Activated CD8-positive, alpha-beta memory T cell treated with anti-CD3 and anti-CD28 coated beads, Interleukin-2, amount 50 U/mL, for 1 hour (primary cell): ENCODE results near the gene DGLUCY.
"Not testable (repeated sequence)": the region's sequence is repeated elsewhere in the genome, so short reads cannot be mapped to it uniquely, and the experiment has no call there.

ENCODE experiments used
- DNase-seq: peaks from one replicate; pipeline ENCODE4 v3.0.0-alpha.2; 2020; ENCODE audit errors: extremely low read depth

Gene DGLUCY

GRCh38 chr14:91205459-91205858 is 91.6 kb downstream of the DGLUCY start:
- no peak for DNase-seq

DNA sequence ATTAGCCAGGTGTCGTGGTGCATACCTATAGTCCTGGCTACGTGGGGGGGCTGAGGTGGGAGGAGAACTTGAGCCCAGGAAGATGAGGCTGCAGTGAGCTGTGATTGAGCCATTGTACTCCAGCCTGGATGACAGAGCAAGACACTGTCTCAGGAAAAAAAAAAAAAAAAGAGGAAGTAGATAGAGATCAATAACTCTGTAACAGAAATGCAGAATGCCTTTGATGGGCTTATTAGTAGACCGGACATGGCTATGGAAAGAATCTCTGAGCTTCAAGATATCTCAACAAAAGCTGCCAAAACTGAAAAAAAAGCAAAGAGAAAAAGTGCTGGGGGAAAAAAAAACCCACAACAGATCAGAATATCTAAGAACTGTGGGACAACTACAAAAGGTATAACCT is 93.1 kb downstream of the DGLUCY start:
- DNase-seq: no peak

DNA sequence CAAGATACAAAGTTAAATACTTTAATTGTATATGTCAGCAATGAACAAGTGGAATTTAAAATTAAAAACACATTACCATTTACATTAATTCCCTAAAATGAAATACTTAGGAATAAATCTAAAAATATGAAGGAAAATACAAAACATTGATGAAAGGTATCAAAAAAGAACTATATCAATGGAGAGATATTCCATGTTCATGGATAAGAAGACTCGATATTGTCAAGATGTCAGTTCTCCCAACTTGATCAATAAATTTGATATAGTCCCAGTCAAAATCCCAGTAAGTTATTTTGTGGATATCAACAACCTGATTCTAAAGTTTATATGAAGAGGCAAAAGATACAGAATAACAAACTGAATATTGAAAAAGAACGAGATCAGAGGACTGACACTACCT is 97.1 kb downstream of the DGLUCY start:
- DNase-seq: no peak

- no peak for DNase-seq
Measured at GRCh38 chr14:91214306-91214705, 100.4 kb downstream of the DGLUCY start.

- no peak for DNase-seq
Measured at GRCh38 chr14:91215381-91215780, 101.5 kb downstream of the DGLUCY start.

GRCh38 chr14:91216731-91217226 is 102.9 kb downstream of the DGLUCY start:
- DNase-seq: no peak

DNA sequence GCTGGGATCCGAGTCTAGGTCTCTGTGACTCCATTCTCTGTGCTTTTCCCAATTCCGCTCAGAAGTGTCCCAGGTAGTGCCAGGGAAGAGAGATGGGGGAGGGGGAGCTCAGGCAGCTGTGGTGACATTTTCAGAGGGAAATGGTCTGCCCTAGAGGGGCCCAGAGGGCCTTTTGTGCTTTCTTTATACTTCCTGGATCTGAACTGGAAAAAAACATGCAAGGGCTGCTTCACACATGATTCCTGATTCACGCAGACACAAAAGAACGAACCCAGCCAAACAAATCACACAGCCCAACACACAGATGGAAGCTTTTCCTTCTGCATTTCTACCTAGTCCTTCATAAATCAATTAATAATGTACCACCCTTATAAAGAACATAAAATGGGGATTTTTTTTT is 104.1 kb downstream of the DGLUCY start:
- no peak for DNase-seq

DNA sequence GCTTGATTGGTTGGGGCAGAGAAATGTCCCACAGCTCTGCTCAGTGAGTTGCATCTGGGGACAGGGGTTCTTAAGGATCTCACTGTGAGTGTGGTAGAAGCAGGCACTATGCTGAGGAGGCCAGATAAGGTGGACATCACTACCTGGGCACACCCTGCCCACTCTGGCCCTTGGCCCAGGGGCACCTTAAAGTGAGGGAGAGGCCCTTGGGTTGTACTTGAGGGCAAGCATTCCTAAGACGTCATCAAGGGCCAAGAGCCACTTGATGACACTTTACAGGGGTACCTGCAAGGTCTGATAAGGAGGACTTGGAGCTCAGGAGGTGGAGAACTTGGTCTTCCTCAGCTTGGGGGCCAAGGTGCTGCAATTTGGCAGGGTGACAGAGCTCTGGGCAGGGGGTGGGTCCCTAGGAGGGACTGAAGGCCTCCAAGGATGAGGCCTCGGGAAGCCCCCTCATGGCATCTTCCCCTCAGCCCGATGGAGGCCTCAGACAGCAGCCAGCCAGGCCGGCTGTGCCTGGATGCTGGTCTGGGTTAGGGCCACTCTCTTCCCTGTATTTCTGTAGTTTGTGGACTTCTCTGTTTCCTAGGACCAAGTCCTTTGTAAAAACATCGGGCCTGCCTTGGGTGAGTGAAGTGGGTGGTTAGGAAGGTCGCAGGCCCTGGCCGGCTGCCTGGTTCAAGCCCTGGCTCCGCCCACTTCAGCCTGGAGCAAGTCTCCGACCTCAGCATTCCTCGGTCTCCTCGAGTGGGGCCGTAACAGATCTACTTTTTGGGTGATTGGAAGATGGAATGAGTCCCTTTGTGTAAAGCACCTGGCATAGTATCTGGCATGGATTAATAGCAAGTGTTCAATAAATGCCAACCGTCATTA is 105.9 kb downstream of the DGLUCY start:
- no peak for DNase-seq

DNA sequence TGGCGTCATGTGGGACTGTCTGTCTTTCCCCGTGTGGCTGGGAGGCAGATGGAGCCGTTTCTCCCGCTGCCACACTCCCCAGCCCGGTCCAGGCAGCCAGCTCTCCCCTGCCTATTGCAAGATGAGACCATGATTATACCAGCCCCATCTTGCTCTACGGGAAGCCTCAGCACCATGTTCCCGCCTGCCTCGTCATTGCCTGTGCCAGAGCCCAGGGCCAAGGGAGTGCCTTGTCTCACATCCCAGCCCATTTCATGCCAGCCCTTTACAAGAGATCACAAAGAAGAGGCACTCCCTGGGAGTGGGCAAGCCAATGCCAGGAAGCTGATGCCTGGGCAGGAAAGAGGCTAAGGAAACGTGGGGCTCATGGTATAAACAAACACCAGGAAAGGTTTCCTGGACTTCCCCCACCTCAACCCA is 106.7 kb downstream of the DGLUCY start:
- DNase-seq: no peak

DNA sequence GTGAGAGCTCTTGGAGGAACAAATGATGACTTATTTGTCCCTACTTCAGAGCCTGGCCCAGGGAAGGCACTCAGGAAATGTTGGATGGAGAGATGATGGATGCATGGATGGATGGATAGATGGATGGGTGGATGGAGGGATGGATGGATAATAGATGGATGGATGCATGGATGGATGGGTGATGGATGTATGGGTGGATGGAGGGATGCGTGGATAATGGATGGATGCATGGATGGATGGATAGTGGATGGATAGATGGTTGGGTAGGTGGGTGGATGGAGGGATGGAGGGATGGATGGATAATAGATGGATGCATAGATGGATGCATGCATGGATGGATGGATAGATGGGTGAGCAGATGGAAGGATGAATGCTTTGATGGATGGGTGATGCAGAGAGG is 107.4 kb downstream of the DGLUCY start:
- no peak for DNase-seq

DNA sequence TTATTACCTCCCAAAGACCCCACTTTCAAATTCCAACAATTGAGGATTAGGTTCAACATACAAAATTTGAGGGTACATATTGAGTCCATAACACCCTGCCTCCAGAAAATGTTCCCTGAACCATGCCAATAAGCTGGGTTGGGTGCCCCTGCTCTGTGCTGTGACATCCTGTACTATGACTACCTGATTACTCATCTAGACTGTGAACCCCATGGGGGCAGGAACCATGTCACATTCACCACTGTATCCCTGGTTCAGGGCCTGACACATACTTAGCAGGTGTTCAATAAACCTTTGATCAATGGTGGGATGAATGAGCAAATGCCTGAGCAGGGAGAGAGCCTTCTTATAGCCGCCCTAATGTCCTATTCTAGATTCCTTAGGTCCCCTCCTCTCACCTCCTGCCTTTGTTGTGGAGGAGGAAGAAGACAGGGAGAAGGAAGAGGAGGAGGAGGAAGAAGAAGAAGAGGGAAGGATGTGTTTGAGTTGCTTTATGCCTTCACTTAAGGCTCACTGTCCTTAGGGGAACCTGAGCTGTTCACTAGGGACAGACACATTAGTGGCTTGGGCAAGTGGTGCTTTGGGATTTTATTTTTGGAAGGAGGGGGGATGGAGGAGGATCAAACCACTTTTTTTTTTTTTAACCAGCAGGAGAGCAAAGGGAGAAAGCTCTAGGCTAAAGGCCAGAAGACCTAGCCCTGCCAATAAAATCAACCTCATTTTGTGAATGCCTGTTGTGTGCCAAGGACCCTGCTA is 109.3 kb downstream of the DGLUCY start:
- no peak for DNase-seq

DNA sequence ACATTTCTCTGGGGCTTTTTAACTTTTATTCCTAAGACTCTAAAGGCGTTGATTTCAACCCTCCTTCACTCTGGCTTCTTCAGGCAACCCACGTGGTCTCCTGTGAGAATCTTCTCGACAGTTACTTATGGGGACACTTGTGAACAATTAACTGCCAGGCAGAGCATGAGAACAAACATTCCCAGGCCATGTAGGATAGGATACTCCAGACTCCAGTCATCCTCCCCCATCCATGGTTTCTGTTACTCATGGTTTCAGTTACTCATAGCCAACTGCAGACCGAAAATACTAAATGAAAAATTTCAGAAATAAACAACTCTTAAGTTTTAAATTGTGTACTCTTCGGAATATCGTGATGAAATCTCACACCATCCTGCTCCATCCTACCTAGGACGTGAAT is 111.2 kb downstream of the DGLUCY start:
- DNase-seq: no peak

GRCh38 chr14:91226360-91226759 is 112.5 kb downstream of the DGLUCY start:
- DNase-seq: not testable (repeated sequence)

- DNase-seq: no peak
Measured at GRCh38 chr14:91227183-91227628, 113.3 kb downstream of the DGLUCY start.

GRCh38 chr14:91228112-91229004 is 114.5 kb downstream of the DGLUCY start:
- peak; percentile 58 for DNase-seq

GRCh38 chr14:91229005-91229382 is 115.1 kb downstream of the DGLUCY start:
- no peak for DNase-seq

DNA sequence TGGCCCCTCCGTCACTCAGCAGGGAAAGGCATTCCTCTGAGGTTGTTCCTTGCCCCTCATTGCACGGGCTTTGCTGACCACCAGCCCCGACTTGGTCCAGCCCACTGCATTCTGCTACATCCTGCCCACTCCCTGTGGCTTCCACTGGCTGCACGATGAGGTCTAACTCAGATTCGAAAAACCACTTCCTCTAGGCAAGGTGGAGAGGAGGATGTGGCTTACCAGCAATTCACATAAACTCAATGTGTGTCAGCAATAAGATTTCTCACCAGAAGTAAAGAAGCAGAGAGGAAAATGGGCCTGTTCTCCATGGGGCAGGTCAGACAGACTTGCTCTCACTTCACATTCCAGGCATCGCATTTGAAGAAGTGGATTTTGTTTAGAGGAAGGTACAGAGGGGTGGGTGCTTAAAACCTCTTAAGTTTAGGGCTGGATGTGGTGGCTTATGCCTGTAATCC is 115.9 kb downstream of the DGLUCY start:
- no peak for DNase-seq

DNA sequence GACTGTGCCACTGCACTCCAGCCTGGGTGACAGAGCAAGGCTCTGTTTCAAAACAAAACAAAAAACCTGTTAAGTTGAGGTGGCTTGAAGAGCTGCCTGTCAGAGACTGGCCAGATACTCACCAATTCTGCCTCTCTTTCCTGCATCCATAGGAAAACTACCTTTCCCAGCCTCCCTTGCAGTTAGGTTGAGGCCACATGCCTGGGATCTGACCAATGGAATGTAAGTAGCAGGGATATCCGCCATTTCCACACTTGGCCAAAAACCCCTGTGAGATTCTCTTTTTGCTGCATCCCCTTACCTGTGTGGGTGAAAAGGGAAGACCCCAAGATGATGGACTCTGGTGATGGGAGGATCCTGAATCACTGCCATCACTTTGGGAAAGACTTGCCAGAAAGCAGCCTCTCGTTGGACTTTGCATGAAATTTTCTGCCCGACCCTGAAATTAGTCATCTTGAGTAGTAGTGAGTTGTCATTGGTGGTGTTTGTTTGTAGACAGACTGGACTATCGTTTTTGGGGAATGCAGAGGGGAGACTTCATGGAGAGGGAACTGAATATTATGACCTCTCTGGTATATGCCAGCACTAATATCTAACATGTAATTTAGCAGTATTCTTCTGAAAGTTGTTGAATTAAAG is 116.6 kb downstream of the DGLUCY start:
- DNase-seq: no peak

DNA sequence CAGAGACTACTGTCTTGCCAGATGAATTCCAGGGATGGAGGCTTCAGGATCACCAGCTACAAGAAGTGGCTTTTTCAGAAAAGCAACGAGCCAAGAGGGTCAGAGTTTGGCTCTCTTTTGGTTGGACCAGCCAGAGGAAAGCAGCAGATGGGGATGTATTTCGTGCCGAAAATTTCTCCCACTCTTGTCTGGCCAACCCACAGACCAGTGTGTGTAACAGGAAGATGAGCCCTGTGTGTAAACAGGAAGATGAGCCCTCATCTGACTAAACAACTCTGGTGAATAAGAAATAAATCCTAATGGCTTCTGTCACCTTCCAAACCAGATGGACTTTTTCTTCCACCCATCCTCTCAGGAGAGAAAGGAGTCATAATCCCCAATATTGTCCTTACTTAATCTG is 117.6 kb downstream of the DGLUCY start:
- no peak for DNase-seq

GRCh38 chr14:91232052-91232451 is 118.2 kb downstream of the DGLUCY start:
- no peak for DNase-seq

DNA sequence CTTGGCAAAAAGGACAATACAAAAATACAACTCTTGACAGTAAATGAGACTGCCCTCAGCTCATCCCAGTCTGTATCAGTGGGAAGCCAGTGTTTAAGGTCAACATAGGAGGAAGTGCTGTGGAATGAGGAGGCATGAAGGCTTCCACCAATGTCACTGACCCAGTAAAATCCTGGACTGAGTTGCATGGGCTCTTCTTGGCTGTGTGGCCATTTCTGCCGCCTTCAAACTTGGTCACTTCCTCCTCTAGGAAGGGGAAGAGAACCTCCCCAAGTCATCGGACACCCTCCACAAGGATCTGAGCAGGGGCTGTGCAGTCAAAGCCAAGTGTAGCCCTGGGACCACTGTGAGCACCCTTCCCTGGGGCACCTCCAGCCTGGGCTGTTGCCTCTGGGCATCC is 118.7 kb downstream of the DGLUCY start:
- DNase-seq: no peak
